IMR-90 (cell line): ENCODE measurements around the gene PDZD2. TPM values are rescaled to one million over a fixed set of nuclear protein-coding genes. Genes with fewer than 3 reads are reported as not detected.

Experiments
- ATAC-seq: fragments of 200-7000 bp; cut with Tn5 transposase; 2 replicates; pipeline ENCODE4 v1.9.1; 2020; ENCODE audit warnings: low read depth, mild to moderate bottlenecking, moderate library complexity
- BruUV-seq: library from RNA; stranded (reverse); fragments of 400-500 nt; replicated peaks from 2 replicates; lab custom pipeline; 2021; lab: Mats Ljungman, UMichigan
- CTCF ChIA-PET: fragments of 300-600 bp; formaldehyde crosslinking; extraction: SDS; loops from one replicate; lab custom pipeline; 2021; ENCODE audit warnings: antibody characterized with exemption; lab: Yijun Ruan, JAX
- POLR2A ChIA-PET: fragments of 300-600 bp; sonication (Branson Sonifier 250); formaldehyde crosslinking; loops from one replicate; lab custom pipeline; 2022; ENCODE audit warnings: antibody characterized with exemption; ENCODE audit not compliant: unreplicated experiment; lab: Charles Lee
- DNase-seq: peaks from one replicate; pipeline ENCODE4 v3.0.0; 2013
- H2AFZ ChIP-seq: replicated peaks from 2 replicates; pipeline ENCODE3; 2013; ENCODE audit warnings: low read length, mild to moderate bottlenecking; ENCODE audit not compliant: poor library complexity
- H2AK5ac ChIP-seq: 2 replicates; pipeline ENCODE4 v1.6.1; 2013; ENCODE audit warnings: low read depth, low read length, inconsistent platforms
- H2AK9ac ChIP-seq: replicated peaks from 2 replicates; pipeline ENCODE3; 2013; ENCODE audit warnings: mild to moderate bottlenecking, low read depth, low read length, moderate library complexity; ENCODE audit not compliant: poor library complexity
- H2BK120ac ChIP-seq: 2 replicates; pipeline ENCODE4 v1.6.1; 2013; ENCODE audit warnings: low read depth, low read length, inconsistent platforms
- H2BK15ac ChIP-seq: 3 replicates; pipeline ENCODE4 v1.6.1; 2013; ENCODE audit warnings: low read depth, low read length, inconsistent platforms
- H2BK20ac ChIP-seq: 2 replicates; pipeline ENCODE4 v1.6.1; 2013; ENCODE audit warnings: low read depth, mild to moderate bottlenecking, inconsistent platforms, low read length, moderate library complexity
- H2BK5ac ChIP-seq: 2 replicates; pipeline ENCODE4 v1.6.1; 2013; ENCODE audit warnings: mild to moderate bottlenecking, low read depth, low read length, inconsistent platforms; ENCODE audit not compliant: poor library complexity, severe bottlenecking
- H3K14ac ChIP-seq: replicated peaks from 2 replicates; pipeline ENCODE4 v1.6.1; 2013; ENCODE audit warnings: low read depth, low read length, inconsistent platforms
- H3K18ac ChIP-seq: 2 replicates; pipeline ENCODE4 v1.6.1; 2013; ENCODE audit warnings: low read depth, low read length, control low read depth
- H3K23ac ChIP-seq: 2 replicates; pipeline ENCODE4 v1.6.1; 2013; ENCODE audit warnings: low read depth, low read length, inconsistent platforms
- H3K27ac ChIP-seq: 2 replicates; pipeline ENCODE4 v1.5.1; 2013; ENCODE audit warnings: mild to moderate bottlenecking, control low read depth, low read length; ENCODE audit not compliant: insufficient read depth
- H3K27me3 ChIP-seq: 2 replicates; pipeline ENCODE4 v1.6.1; 2013; ENCODE audit warnings: low read length; ENCODE audit not compliant: control insufficient read depth, insufficient read depth
- H3K36me3 ChIP-seq: 2 replicates; pipeline ENCODE4 v1.6.1; 2013; ENCODE audit warnings: low read length, mixed read lengths; ENCODE audit not compliant: control insufficient read depth, insufficient read depth
- H3K4ac ChIP-seq: 2 replicates; pipeline ENCODE4 v1.6.1; 2013; ENCODE audit warnings: low read depth, low read length, inconsistent platforms
- H3K4me1 ChIP-seq: 2 replicates; pipeline ENCODE4 v1.6.1; 2013; ENCODE audit warnings: low read length, mixed read lengths; ENCODE audit not compliant: control insufficient read depth, insufficient read depth
- H3K4me2 ChIP-seq: 2 replicates; pipeline ENCODE4 v1.6.1; 2013; ENCODE audit warnings: low read depth, mild to moderate bottlenecking, control low read depth, low read length, moderate library complexity
- H3K4me3 ChIP-seq: 2 replicates; pipeline ENCODE4 v1.5.1; 2013; ENCODE audit warnings: low read depth, mild to moderate bottlenecking, control low read depth, low read length, moderate library complexity; ENCODE audit not compliant: insufficient read depth
- H3K56ac ChIP-seq: 2 replicates; pipeline ENCODE4 v1.6.1; 2013; ENCODE audit warnings: low read length, inconsistent platforms; ENCODE audit not compliant: insufficient read depth; ENCODE audit errors: extremely low read depth
- H3K79me1 ChIP-seq, 2 experiments: 2 replicates each; pipeline ENCODE4 v1.6.1; 2013; ENCODE audit warnings: low read length in 2 of 2, inconsistent platforms in 1 of 2, low read depth in 1 of 2
- H3K9ac ChIP-seq: 2 replicates; pipeline ENCODE4 v1.6.1; 2013; ENCODE audit warnings: low read depth, low read length, control low read depth
- H3K9me1 ChIP-seq: 2 replicates; pipeline ENCODE4 v1.6.1; 2013; ENCODE audit warnings: low read length, inconsistent platforms; ENCODE audit not compliant: insufficient read depth
- H3K9me3 ChIP-seq: 2 replicates; pipeline ENCODE4 v1.6.1; 2013; ENCODE audit warnings: low read length; ENCODE audit not compliant: control insufficient read depth, insufficient read depth
- H4K20me1 ChIP-seq: 2 replicates; pipeline ENCODE4 v1.6.1; 2013; ENCODE audit warnings: low read length, inconsistent platforms; ENCODE audit not compliant: insufficient read depth
- H4K5ac ChIP-seq: 2 replicates; pipeline ENCODE4 v1.6.1; 2013; ENCODE audit warnings: mild to moderate bottlenecking, low read depth, low read length, control low read depth
- H4K8ac ChIP-seq, 2 experiments: 2 replicates each; pipeline ENCODE4 v1.6.1; 2013; ENCODE audit warnings: low read depth in 2 of 2, low read length in 2 of 2, control low read depth in 1 of 2, inconsistent platforms in 1 of 2
- H4K91ac ChIP-seq: 2 replicates; pipeline ENCODE4 v1.6.1; 2013; ENCODE audit warnings: low read depth, low read length, inconsistent platforms; ENCODE audit not compliant: insufficient read depth
- CEBPB ChIP-seq: IDR thresholded peaks from 2 replicates; pipeline ENCODE4 v1.6.1; 2012; ENCODE audit warnings: low read depth, low read length, improper control_type of control experiment
- CHD1 ChIP-seq: IDR thresholded peaks from 2 replicates; pipeline ENCODE4 v1.6.1; 2012; ENCODE audit warnings: low read depth, low read length, improper control_type of control experiment
- ELK1 ChIP-seq: fragments of 150-350 bp; IDR thresholded peaks from 2 replicates; pipeline ENCODE4 v1.6.1; 2016; ENCODE audit warnings: low read depth, mild to moderate bottlenecking, low read length, moderate library complexity, borderline replicate concordance
- FOS ChIP-seq: fragments of 150-350 bp; IDR thresholded peaks from 2 replicates; pipeline ENCODE4 v1.6.1; 2016; ENCODE audit warnings: low read depth, low read length
- MAFK ChIP-seq: IDR thresholded peaks from 2 replicates; pipeline ENCODE4 v1.6.1; 2012; ENCODE audit warnings: low read depth, low read length, improper control_type of control experiment
- MAZ ChIP-seq: IDR thresholded peaks from 2 replicates; pipeline ENCODE4 v1.6.1; 2012; ENCODE audit warnings: low read depth, mild to moderate bottlenecking, low read length, improper control_type of control experiment, moderate library complexity, borderline replicate concordance
- MXI1 ChIP-seq: IDR thresholded peaks from 2 replicates; pipeline ENCODE4 v1.6.1; 2012; ENCODE audit warnings: low read depth, mild to moderate bottlenecking, low read length, moderate library complexity, borderline replicate concordance
- RAD21 ChIP-seq: IDR thresholded peaks from 2 replicates; pipeline ENCODE4 v1.6.1; 2012; ENCODE audit warnings: low read length, improper control_type of control experiment
- RCOR1 ChIP-seq: IDR thresholded peaks from 2 replicates; pipeline ENCODE4 v1.6.1; 2012; ENCODE audit warnings: mild to moderate bottlenecking, low read length, improper control_type of control experiment; ENCODE audit not compliant: insufficient replicate concordance
- RFX5 ChIP-seq: IDR thresholded peaks from 2 replicates; pipeline ENCODE4 v1.8.0; 2012; ENCODE audit warnings: low read depth, mild to moderate bottlenecking, low read length, moderate library complexity
- SMC3 ChIP-seq: fragments of 150-350 bp; IDR thresholded peaks from 2 replicates; pipeline ENCODE4 v1.6.1; 2016; ENCODE audit warnings: low read depth, mild to moderate bottlenecking, antibody characterized with exemption, low read length, moderate library complexity
- WGBS, 2 experiments: methylation state at CpG; one replicate each; pipeline versions ENCODE4 v1.1.5 to v1.1.7; 2013; ENCODE audit warnings: missing lambda C conversion rate in 2 of 2; ENCODE audit not compliant: insufficient read length in 1 of 2; ENCODE audit errors: extremely low coverage in 2 of 2; 5-methylcytosine and 5-hydroxymethylcytosine counted together
- dilution Hi-C: fragments of 300-500 bp; cut with HindIII; formaldehyde crosslinking; loops from one replicate; pipeline ENCODE4 v1.14.3; 2018; ENCODE audit warnings: low sequenced_read_pairs; ENCODE audit not compliant: unreplicated experiment
- in situ Hi-C: fragments of 300-500 bp; cut with MboI; formaldehyde crosslinking; loops from 3 replicates; pipeline ENCODE4 v1.14.3; 2019; ENCODE audit warnings: low sequenced_read_pairs, inconsistent platforms, mixed read lengths
- intact Hi-C: fragments of 100-400 bp; cut with micrococcal nuclease; formaldehyde crosslinking; loops from 2 replicates; pipeline ENCODE4 v1.10.0; 2022
- polyA plus RNA-seq, 3 experiments: library from polyadenylated mRNA; depleted of rRNA; stranded (reverse); fragments of >200 nt; gene quantifications; 2 replicates each; pipeline ENCODE4 v1.2.3, GENCODE V29; 2012; ENCODE audit warnings: low replicate concordance in 1 of 3
- total RNA-seq: library from RNA; depleted of rRNA; stranded (reverse); fragments of >200 nt; gene quantifications from 2 replicates; pipeline ENCODE4 v1.2.3, GENCODE V29; 2012
- TF ChIP-seq, protein P1 (sequence below): conservative IDR thresholded peaks from 2 replicates; pipeline ENCODE4 v1.5.1; 2012; ENCODE audit warnings: mild to moderate bottlenecking, low read depth, low read length, improper control_type of control experiment
- TF ChIP-seq, protein P2 (sequence below): fragments of 150-350 bp; IDR thresholded peaks from 2 replicates; pipeline ENCODE4 v1.6.1; 2017; ENCODE audit warnings: mild to moderate bottlenecking, antibody characterized with exemption, low read length, low read depth

PDZD2 gene
- total and polyA plus RNA-seq, 2 of the 4 experiments (the other 2 are of a cell fraction): under 0.01 to 0.02 TPM

DNA sequence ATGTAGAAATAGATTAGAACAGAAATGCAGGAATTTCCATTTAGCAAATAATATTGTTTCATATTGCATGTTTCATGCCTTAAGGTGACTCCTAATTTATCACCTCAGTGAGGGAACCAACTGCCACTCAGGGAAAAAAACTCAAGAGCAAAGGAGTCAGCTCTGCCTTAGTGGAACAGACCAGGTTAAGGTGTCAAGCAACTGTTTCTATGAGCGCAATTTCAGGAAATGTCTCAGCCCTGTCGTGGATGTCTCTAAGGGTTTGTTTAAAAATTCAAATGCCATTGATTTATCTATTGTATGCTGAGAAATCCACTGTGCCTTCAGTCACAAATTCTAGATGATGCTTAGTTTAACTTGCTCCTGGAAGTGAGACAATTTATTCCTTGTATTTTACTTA is 34.7 kb upstream of the PDZD2 start:
- H2BK5ac ChIP-seq: no peak overlapping the region
- no peak overlapping the region for H4K8ac ChIP-seq
- no peak overlapping the region for H3K18ac ChIP-seq
- H3K14ac ChIP-seq: no peak overlapping the region
- no peak overlapping the region for H3K23ac ChIP-seq
- H3K56ac ChIP-seq: no peak overlapping the region
- in situ Hi-C loops: no loop called here
- H4K91ac ChIP-seq: no peak overlapping the region
- CTCF ChIA-PET: interaction anchor here (0.7 kb wide), 2 partner anchors 47 to 221 kb away, joined by 3 read pairs; no protein-coding TSS in a partner anchor
- H3K79me1 ChIP-seq: no peaks in the 10 kb centered on the region
- H3K9ac ChIP-seq: no peak overlapping the region
- no peaks in the 10 kb centered on the region for H3K9me1 ChIP-seq
- H2AK9ac ChIP-seq: no peak overlapping the region
- H3K27me3 ChIP-seq: peaks cover 5% of the 10 kb centered on the region
- H3K4me3 ChIP-seq: no peak overlapping the region
- no peaks in the 10 kb centered on the region for H3K36me3 ChIP-seq
- H3K4me2 ChIP-seq: no peak overlapping the region
- no peak overlapping the region for H2AFZ ChIP-seq
- POLR2A ChIA-PET: no interaction called here
- H3K27ac ChIP-seq: no peak overlapping the region
- WGBS, 2 experiments: 45% methylated on average over 2 of the region's 2 CpGs; no CpG with 5 or more reads in 1 of the 2 experiments
- H3K4ac ChIP-seq: no peak overlapping the region
- no peak overlapping the region for H2AK5ac ChIP-seq
- BruUV-seq: no TSS peak
- no peak overlapping the region for H2BK120ac ChIP-seq
- dilution Hi-C loops: no loop called here
- TF ChIP-seq, protein P1, sequence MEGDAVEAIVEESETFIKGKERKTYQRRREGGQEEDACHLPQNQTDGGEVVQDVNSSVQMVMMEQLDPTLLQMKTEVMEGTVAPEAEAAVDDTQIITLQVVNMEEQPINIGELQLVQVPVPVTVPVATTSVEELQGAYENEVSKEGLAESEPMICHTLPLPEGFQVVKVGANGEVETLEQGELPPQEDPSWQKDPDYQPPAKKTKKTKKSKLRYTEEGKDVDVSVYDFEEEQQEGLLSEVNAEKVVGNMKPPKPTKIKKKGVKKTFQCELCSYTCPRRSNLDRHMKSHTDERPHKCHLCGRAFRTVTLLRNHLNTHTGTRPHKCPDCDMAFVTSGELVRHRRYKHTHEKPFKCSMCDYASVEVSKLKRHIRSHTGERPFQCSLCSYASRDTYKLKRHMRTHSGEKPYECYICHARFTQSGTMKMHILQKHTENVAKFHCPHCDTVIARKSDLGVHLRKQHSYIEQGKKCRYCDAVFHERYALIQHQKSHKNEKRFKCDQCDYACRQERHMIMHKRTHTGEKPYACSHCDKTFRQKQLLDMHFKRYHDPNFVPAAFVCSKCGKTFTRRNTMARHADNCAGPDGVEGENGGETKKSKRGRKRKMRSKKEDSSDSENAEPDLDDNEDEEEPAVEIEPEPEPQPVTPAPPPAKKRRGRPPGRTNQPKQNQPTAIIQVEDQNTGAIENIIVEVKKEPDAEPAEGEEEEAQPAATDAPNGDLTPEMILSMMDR: no peak
- TF ChIP-seq RAD21 (no peak), CHD1 (no peak), CEBPB (no peak), ELK1 (no peak), RCOR1 (no peak), MAZ (no peak), MXI1 (no peak), FOS (no peak), RFX5 (no peak), SMC3 (no peak), MAFK (no peak)
- TF ChIP-seq, protein P2, sequence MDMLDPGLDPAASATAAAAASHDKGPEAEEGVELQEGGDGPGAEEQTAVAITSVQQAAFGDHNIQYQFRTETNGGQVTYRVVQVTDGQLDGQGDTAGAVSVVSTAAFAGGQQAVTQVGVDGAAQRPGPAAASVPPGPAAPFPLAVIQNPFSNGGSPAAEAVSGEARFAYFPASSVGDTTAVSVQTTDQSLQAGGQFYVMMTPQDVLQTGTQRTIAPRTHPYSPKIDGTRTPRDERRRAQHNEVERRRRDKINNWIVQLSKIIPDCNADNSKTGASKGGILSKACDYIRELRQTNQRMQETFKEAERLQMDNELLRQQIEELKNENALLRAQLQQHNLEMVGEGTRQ: no peak
- intact Hi-C loops: no loop called here
- no peaks in the 10 kb centered on the region for H3K9me3 ChIP-seq
- no peak overlapping the region for H2BK15ac ChIP-seq
- no peak overlapping the region for H2BK20ac ChIP-seq
- DNase-seq (no peak), ATAC-seq (no peak)
- H3K4me1 ChIP-seq: no peaks in the 10 kb centered on the region
- H4K5ac ChIP-seq: no peak overlapping the region
- H4K20me1 ChIP-seq: no peaks in the 10 kb centered on the region
